Tibial artery (tissue), 4 donors: Measurements from ENCODE around the gene CYP11A1.
A peak's percentile ranks its signal among the peaks of the same experiment; 100 is the strongest.

Experiments used
- DNase-seq, 2 donors: peaks; one replicate each; pipeline ENCODE4 v3.0.0-alpha.2; 2019
- H3K27ac ChIP-seq, 2 donors: fragments of 200-600 bp; sonication (generic) in 1 of 2; 1 replicate in 1 of 2; 2 replicates in 1 of 2; pipeline ENCODE4 v1.5.1; 2018 to 2019; ENCODE audit warnings: mild to moderate bottlenecking in 1 of 2
- H3K27me3 ChIP-seq, 2 donors: fragments of 200-600 bp; sonication (generic) in 1 of 2; one replicate each; pipeline versions ENCODE4 v1.5.1 to v1.6.0; 2016 to 2019
- H3K36me3 ChIP-seq, 3 donors: fragments of 200-600 bp; sonication (generic) in 2 of 3; one replicate each; pipeline ENCODE4 v1.5.1; 2016 to 2019; ENCODE audit warnings: mild to moderate bottlenecking in 2 of 3
- H3K4me1 ChIP-seq, 4 donors: fragments of 200-600 bp; sonication (generic) in 2 of 4; 1 replicate in 3 of 4; 2 replicates in 1 of 4; pipeline ENCODE4 v1.5.1; 2016 to 2019
- H3K4me3 ChIP-seq, 2 donors: fragments of 200-600 bp; sonication (generic) in 1 of 2; 1 replicate in 1 of 2; 2 replicates in 1 of 2; pipeline ENCODE4 v1.5.1; 2018 to 2019; ENCODE audit warnings: mild to moderate bottlenecking in 2 of 2
- H3K9me3 ChIP-seq, 3 donors: fragments of 200-600 bp; sonication (generic) in 1 of 3; one replicate each; pipeline ENCODE4 v1.5.1; 2016 to 2019
- CTCF ChIP-seq, 2 experiments: fragments of 200-600 bp in 1 of 2; fragments of 450-650 bp in 1 of 2; IDR thresholded peaks; one replicate each; pipeline ENCODE4 v1.5.1; 2017 to 2019; ENCODE audit warnings: antibody characterized with exemption in 2 of 2, mild to moderate bottlenecking in 1 of 2, moderate library complexity in 1 of 2
- intact Hi-C: fragments of 100-400 bp; cut with DNase I; formaldehyde crosslinking; loops from one replicate; pipeline ENCODE4 v1.15.0; 2023; ENCODE audit warnings: low total_unique reads

CYP11A1 gene

GRCh38 chr15:74382004-74382816, 14.8 kb upstream of the CYP11A1 start:
- Histone ChIP-seq H3K9me3 (no peaks in the 10 kb centered on the region), H3K27ac (no peak overlapping the region), H3K4me3 (no peak overlapping the region), H3K4me1 (peaks cover 0 to 8% (median 0%) of the 10 kb centered on the region in 4 donors), H3K27me3 (peaks cover 0 to 32% of the 10 kb centered on the region in 2 donors), H3K36me3 (no peaks in the 10 kb centered on the region)
- intact Hi-C loops = loop anchor here (2.0 kb wide), 1 partner anchor 55 kb away; no protein-coding TSS in a partner anchor
- TF ChIP-seq CTCF (IDR thresholded peaks at IDR 0.05) = peak; percentile 82 to 87
- DNase-seq = peak; percentile 79 to 85

- Histone ChIP-seq H3K4me1 (peaks cover 0 to 8% (median 0%) of the 10 kb centered on the region in 4 donors), H3K9me3 (no peaks in the 10 kb centered on the region), H3K27ac (no peak overlapping the region), H3K36me3 (no peaks in the 10 kb centered on the region), H3K27me3 (peaks cover 0 to 26% of the 10 kb centered on the region in 2 donors), H3K4me3 (no peak overlapping the region)
- TF ChIP-seq CTCF (IDR thresholded peaks at IDR 0.05) = no peak
- no peak for DNase-seq
- intact Hi-C loops = no loop called here
Measured at GRCh38 chr15:74381481-74381880, 14.0 kb upstream of the CYP11A1 start.

- intact Hi-C loops = no loop called here
- H3K27me3 ChIP-seq = peaks cover 0 to 26% of the 10 kb centered on the region in 2 donors
- H3K27ac ChIP-seq = no peak overlapping the region
- peaks cover 0 to 8% (median 0%) of the 10 kb centered on the region in 4 donors for H3K4me1 ChIP-seq
- H3K36me3 ChIP-seq = no peaks in the 10 kb centered on the region
- H3K9me3 ChIP-seq = no peaks in the 10 kb centered on the region
- TF ChIP-seq CTCF (IDR thresholded peaks at IDR 0.05) = no peak
- no peak overlapping the region for H3K4me3 ChIP-seq
- no peak for DNase-seq
Measured at GRCh38 chr15:74381190-74381453, 13.7 kb upstream of the CYP11A1 start.

- peaks cover 0 to 29% of the 10 kb centered on the region in 2 donors for H3K27me3 ChIP-seq
Measured at GRCh38 chr15:74380361-74381189, 13.1 kb upstream of the CYP11A1 start.

GRCh38 chr15:74378848-74379247, 11.4 kb upstream of the CYP11A1 start:
- TF ChIP-seq CTCF (IDR thresholded peaks at IDR 0.05) = no peak
- DNase-seq = no peak
- intact Hi-C loops = no loop called here
- Histone ChIP-seq H3K4me1 (peaks cover 0 to 21% (median 10%) of the 10 kb centered on the region in 4 donors), H3K36me3 (no peaks in the 10 kb centered on the region), H3K27ac (no peak overlapping the region), H3K27me3 (peaks cover 0 to 29% of the 10 kb centered on the region in 2 donors), H3K4me3 (no peak overlapping the region), H3K9me3 (no peaks in the 10 kb centered on the region)

More at GRCh38 chr15:74380361-74381189, 13.1 kb upstream of the CYP11A1 start:
- Histone ChIP-seq H3K36me3 (no peaks in the 10 kb centered on the region), H3K9me3 (no peaks in the 10 kb centered on the region), H3K27ac (no peak overlapping the region), H3K4me3 (no peak overlapping the region), H3K4me1 (peaks cover 0 to 8% (median 0%) of the 10 kb centered on the region in 4 donors)
- no peak for TF ChIP-seq CTCF (IDR thresholded peaks at IDR 0.05)
- intact Hi-C loops = no loop called here
- DNase-seq = no peak
